Osteoblast (primary cell): ENCODE measurements around the gene PTP4A2. TPM values are rescaled to one million over a fixed set of nuclear protein-coding genes. Genes with fewer than 3 reads are reported as not detected.
A peak's percentile ranks its signal among the peaks of the same experiment; 100 is the strongest.

Experiments used
- DNase-seq: peaks from one replicate; pipeline ENCODE4 v3.0.0; 2011; ENCODE audit warnings: low spot score, mixed read lengths; ENCODE audit not compliant: insufficient read length; ENCODE audit errors: missing footprints
- H2AFZ ChIP-seq: 2 replicates; pipeline ENCODE4 v1.6.0; 2011; ENCODE audit warnings: mild to moderate bottlenecking, low read length
- H3K27ac ChIP-seq: 2 replicates; pipeline ENCODE4 v1.5.1; 2011; ENCODE audit warnings: mild to moderate bottlenecking, low read depth, low read length, moderate library complexity
- H3K27me3 ChIP-seq: 2 replicates; pipeline ENCODE4 v1.6.0; 2012; ENCODE audit warnings: mild to moderate bottlenecking, control low read depth, inconsistent platforms, low read length, moderate library complexity; ENCODE audit not compliant: insufficient read depth
- H3K36me3 ChIP-seq: 2 replicates; pipeline ENCODE4 v1.5.1; 2011; ENCODE audit warnings: mild to moderate bottlenecking, low read length, control low read depth, moderate library complexity; ENCODE audit not compliant: insufficient read depth
- H3K4me1 ChIP-seq: 2 replicates; pipeline ENCODE4 v1.5.1; 2011; ENCODE audit warnings: mild to moderate bottlenecking, low read length, control low read depth, moderate library complexity; ENCODE audit not compliant: insufficient read depth
- H3K4me2 ChIP-seq: 2 replicates; pipeline ENCODE4 v1.6.0; 2011; ENCODE audit warnings: mild to moderate bottlenecking, low read length; ENCODE audit not compliant: insufficient read depth
- H3K4me3 ChIP-seq: fragments of 200-600 bp; sonication (generic); 3 replicates; pipeline ENCODE4 v1.5.1; 2012; ENCODE audit warnings: mild to moderate bottlenecking, low read length, inconsistent platforms; ENCODE audit not compliant: insufficient read depth
- H3K79me2 ChIP-seq: 2 replicates; pipeline ENCODE4 v1.6.0; 2012; ENCODE audit warnings: mild to moderate bottlenecking, low read length, control low read depth, inconsistent platforms; ENCODE audit not compliant: insufficient read depth
- H3K9me3 ChIP-seq: 2 replicates; pipeline ENCODE4 v1.5.1; 2011; ENCODE audit warnings: low read depth, low read length, control low read depth
- H4K20me1 ChIP-seq: 2 replicates; pipeline ENCODE4 v1.6.0; 2012; ENCODE audit warnings: mild to moderate bottlenecking, low read length, control low read depth; ENCODE audit not compliant: insufficient read depth
- CTCF ChIP-seq: IDR thresholded peaks from 2 replicates; pipeline ENCODE4 v1.5.1; 2011; ENCODE audit warnings: mild to moderate bottlenecking, low read depth, low read length, moderate library complexity; ENCODE audit errors: extremely low read depth
- total RNA-seq: library from RNA; depleted of rRNA; stranded (reverse); fragments of >200 nt; gene quantifications from 2 replicates; pipeline ENCODE4 v1.2.3, GENCODE V29; 2012

Gene PTP4A2
- total RNA-seq, 1 donor = 539 TPM

GRCh38 chr1:31860581-31860980 is 77.6 kb downstream of the PTP4A2 start:
- Histone ChIP-seq H3K27me3 (no peaks in the 10 kb centered on the region), H2AFZ (peak overlapping the region; percentile 76), H3K4me3 (no peak overlapping the region), H3K36me3 (no peaks in the 10 kb centered on the region), H3K79me2 (no peaks in the 10 kb centered on the region), H3K27ac (no peak overlapping the region), H3K4me2 (no peak overlapping the region), H3K4me1 (peaks cover 4% of the 10 kb centered on the region), H3K9me3 (no peaks in the 10 kb centered on the region), H4K20me1 (no peaks in the 10 kb centered on the region)
- TF ChIP-seq CTCF = no peak
- DNase-seq = no peak

GRCh38 chr1:31859719-31860118 is 78.4 kb downstream of the PTP4A2 start:
- no peaks in the 10 kb centered on the region for H3K79me2 ChIP-seq
- DNase-seq = no peak
- H3K4me2 ChIP-seq = no peak overlapping the region
- H2AFZ ChIP-seq = no peak overlapping the region
- H3K36me3 ChIP-seq = no peaks in the 10 kb centered on the region
- no peaks in the 10 kb centered on the region for H3K27me3 ChIP-seq
- no peaks in the 10 kb centered on the region for H3K9me3 ChIP-seq
- H3K4me1 ChIP-seq = peaks cover 9% of the 10 kb centered on the region
- no peak for TF ChIP-seq CTCF
- H3K4me3 ChIP-seq = no peak overlapping the region
- no peaks in the 10 kb centered on the region for H4K20me1 ChIP-seq
- no peak overlapping the region for H3K27ac ChIP-seq

DNA sequence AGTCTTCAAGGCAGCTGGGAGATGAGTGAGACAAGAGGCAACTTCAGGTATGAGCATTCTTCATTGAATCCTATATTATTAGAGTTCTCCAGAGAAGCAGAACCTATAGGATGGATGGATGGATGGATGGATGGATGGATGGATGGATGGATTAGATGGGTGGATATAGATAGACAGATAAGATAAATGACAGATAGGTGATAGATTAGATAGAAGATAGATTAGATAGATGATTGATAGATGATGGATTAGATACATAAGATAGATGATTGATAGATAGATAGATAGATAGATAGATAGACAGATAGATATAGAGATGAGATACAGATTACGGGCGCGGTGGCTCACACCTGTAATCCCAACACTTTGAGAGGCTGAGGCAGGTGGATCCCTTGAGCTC is 79.1 kb downstream of the PTP4A2 start:
- H3K4me3 ChIP-seq = no peak overlapping the region
- no peaks in the 10 kb centered on the region for H3K79me2 ChIP-seq
- H2AFZ ChIP-seq = no peak overlapping the region
- no peak for DNase-seq
- no peak for TF ChIP-seq CTCF
- H3K4me2 ChIP-seq = no peak overlapping the region
- no peaks in the 10 kb centered on the region for H3K27me3 ChIP-seq
- no peaks in the 10 kb centered on the region for H3K9me3 ChIP-seq
- no peaks in the 10 kb centered on the region for H4K20me1 ChIP-seq
- H3K27ac ChIP-seq = no peak overlapping the region
- H3K4me1 ChIP-seq = peaks cover 9% of the 10 kb centered on the region
- no peaks in the 10 kb centered on the region for H3K36me3 ChIP-seq

GRCh38 chr1:31857863-31858262 is 80.3 kb downstream of the PTP4A2 start:
- Histone ChIP-seq H3K27me3 (no peaks in the 10 kb centered on the region), H3K4me3 (no peak overlapping the region), H3K4me2 (no peak overlapping the region), H4K20me1 (no peaks in the 10 kb centered on the region), H3K79me2 (no peaks in the 10 kb centered on the region), H2AFZ (no peak overlapping the region), H3K36me3 (no peaks in the 10 kb centered on the region), H3K4me1 (peaks cover 9% of the 10 kb centered on the region), H3K27ac (no peak overlapping the region), H3K9me3 (no peaks in the 10 kb centered on the region)
- TF ChIP-seq CTCF = no peak
- no peak for DNase-seq

Other genes with a start within 250 kb of the PTP4A2 start
- 158 and 197 TPM in 2 replicates for gene COL16A1, start 234.4 kb downstream of the PTP4A2 start, total RNA-seq
- gene ADGRB2, start 174.0 kb downstream of the PTP4A2 start, total RNA-seq = 5.8 and 7.4 TPM in 2 replicates
- gene SPOCD1, start 122.3 kb downstream of the PTP4A2 start, total RNA-seq = 58.6 and 67.8 TPM in 2 replicates
- gene KHDRBS1, start 75.5 kb upstream of the PTP4A2 start, total RNA-seq = 52.8 and 53.9 TPM in 2 replicates
- 4.7 and 5.6 TPM in 2 replicates for gene TMEM39B, start 134.6 kb upstream of the PTP4A2 start, total RNA-seq
- 64.8 and 65.5 TPM in 2 replicates for gene KPNA6, start 169.7 kb upstream of the PTP4A2 start, total RNA-seq
- 136 and 140 TPM in 2 replicates for gene TXLNA, start 241.3 kb upstream of the PTP4A2 start, total RNA-seq